ENCODE data around the gene HTT-AS. TPM values are rescaled to one million over a fixed set of nuclear protein-coding genes. Genes with fewer than 3 reads are reported as not detected.

The HTT-AS gene
- total and polyA plus RNA-seq, 4 donors = not detected

DNA sequence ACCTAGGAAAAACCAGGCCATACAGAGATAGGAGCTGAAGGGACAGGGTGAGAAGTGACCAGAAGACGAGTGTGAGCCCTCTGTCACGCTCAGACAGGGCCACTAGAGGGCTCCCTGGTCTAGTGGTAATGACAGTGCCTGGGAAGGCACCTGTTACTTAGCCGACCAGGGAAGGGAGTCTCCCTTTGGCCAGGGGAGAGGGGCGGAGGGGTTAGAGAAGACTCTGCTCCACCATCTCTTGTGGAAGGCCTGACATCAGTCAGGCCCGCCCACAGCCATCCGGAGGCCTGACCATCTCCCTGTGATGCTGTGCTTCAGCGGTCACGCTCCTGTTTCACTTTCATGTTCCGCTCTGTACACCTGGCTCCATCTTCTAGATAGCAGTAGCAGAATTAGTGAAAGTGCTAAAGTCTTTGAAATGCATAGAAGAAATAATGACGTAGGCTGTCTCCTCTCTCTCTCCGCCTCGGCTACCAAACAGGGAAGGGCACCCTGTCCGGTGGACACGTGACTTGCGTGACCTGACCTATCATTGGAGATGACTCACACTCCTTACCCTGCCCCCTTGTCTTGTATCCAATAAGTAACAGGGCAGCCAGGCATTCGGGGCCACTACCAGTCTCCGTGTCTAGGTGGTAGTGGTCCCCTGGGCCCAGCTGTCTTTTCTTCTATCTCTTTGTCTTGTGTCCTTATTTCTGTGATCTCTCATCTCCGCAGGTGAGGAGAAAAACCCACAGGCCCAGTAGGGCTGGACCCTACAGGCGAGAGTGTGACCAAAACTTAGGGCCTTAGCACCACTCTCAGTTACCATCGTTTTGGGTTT lies 26.7 kb downstream of the HTT-AS start:
- Histone ChIP-seq H3K4me3 (no peak overlapping the region), H3K4me1 (ENCODE audit: control insufficient read depth in 5 of 5, insufficient read depth in 5 of 5, low read length in 5 of 5) (peaks cover 0 to 4% (median under 1%) of the 10 kb centered on the region in 5 donors), H3K36me3 (ENCODE audit: control insufficient read depth in 4 of 4, insufficient read depth in 4 of 4, low read length in 4 of 4) (no peaks in the 10 kb centered on the region), H3K27me3 (ENCODE audit: control insufficient read depth in 3 of 3, insufficient read depth in 3 of 3, low read length in 2 of 3) (no peaks in the 10 kb centered on the region), H3K27ac (ENCODE audit: low read depth in 1 of 2, low read length in 1 of 2) (no peak overlapping the region), H3K9ac (ENCODE audit: insufficient read depth in 1 of 2, low read length in 2 of 2) (no peak overlapping the region), H3K9me3 (ENCODE audit: control insufficient read depth in 4 of 4, insufficient read depth in 3 of 4, low read length in 3 of 4) (no peaks in the 10 kb centered on the region)
- TF ChIP-seq, protein P1, sequence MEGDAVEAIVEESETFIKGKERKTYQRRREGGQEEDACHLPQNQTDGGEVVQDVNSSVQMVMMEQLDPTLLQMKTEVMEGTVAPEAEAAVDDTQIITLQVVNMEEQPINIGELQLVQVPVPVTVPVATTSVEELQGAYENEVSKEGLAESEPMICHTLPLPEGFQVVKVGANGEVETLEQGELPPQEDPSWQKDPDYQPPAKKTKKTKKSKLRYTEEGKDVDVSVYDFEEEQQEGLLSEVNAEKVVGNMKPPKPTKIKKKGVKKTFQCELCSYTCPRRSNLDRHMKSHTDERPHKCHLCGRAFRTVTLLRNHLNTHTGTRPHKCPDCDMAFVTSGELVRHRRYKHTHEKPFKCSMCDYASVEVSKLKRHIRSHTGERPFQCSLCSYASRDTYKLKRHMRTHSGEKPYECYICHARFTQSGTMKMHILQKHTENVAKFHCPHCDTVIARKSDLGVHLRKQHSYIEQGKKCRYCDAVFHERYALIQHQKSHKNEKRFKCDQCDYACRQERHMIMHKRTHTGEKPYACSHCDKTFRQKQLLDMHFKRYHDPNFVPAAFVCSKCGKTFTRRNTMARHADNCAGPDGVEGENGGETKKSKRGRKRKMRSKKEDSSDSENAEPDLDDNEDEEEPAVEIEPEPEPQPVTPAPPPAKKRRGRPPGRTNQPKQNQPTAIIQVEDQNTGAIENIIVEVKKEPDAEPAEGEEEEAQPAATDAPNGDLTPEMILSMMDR (IDR thresholded peaks at IDR 0.05; ENCODE audit: control extremely low read depth, extremely low read depth) = peak; percentile 54
- peak; percentile 35 to 55 (median 49) for DNase-seq
- ATAC-seq (ENCODE audit: insufficient read depth, low FRiP score) = peak; percentile 67
- WGBS, 2 donors = 52 to 56% methylated on average over 20 of the region's 20 CpGs

DNA sequence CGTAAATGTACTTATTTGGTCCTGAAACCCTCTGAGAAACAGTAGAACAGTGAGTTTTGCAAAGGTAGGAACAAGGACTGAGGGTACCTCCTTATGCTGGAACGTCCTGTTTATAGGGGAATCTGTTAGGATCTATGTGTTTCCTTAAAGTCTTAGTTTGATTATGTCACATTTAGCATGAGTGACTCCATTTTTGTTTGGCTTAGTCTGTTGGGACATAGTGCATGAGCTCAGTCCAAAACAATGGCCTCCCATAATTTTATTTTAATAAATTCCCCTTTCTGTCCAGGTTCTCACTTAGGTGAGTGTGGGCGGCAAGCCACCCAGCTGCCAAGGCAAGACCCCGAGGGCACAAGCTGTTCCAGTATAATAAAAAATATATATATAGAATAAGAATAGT lies 27.7 kb downstream of the HTT-AS start:
- Histone ChIP-seq H3K27me3 (ENCODE audit: control insufficient read depth in 3 of 3, insufficient read depth in 3 of 3, low read length in 2 of 3) (no peaks in the 10 kb centered on the region), H3K4me3 (no peak overlapping the region), H3K9ac (ENCODE audit: insufficient read depth in 1 of 2, low read length in 2 of 2) (no peak overlapping the region), H3K4me1 (ENCODE audit: control insufficient read depth in 5 of 5, insufficient read depth in 5 of 5, low read length in 5 of 5) (peaks cover 0 to 15% (median 3%) of the 10 kb centered on the region in 5 donors), H3K9me3 (ENCODE audit: control insufficient read depth in 4 of 4, insufficient read depth in 3 of 4, low read length in 3 of 4) (no peaks in the 10 kb centered on the region), H3K36me3 (ENCODE audit: control insufficient read depth in 4 of 4, insufficient read depth in 4 of 4, low read length in 4 of 4) (no peaks in the 10 kb centered on the region), H3K27ac (ENCODE audit: low read depth in 1 of 2, low read length in 1 of 2) (no peak overlapping the region)
- WGBS, 2 donors = 88 to 94% methylated on average over 4 of the region's 4 CpGs
- ATAC-seq (ENCODE audit: insufficient read depth, low FRiP score) (no peak), DNase-seq (no peak)
- TF ChIP-seq, protein P1 (IDR thresholded peaks at IDR 0.05; ENCODE audit: control extremely low read depth, extremely low read depth) = no peak

DNA sequence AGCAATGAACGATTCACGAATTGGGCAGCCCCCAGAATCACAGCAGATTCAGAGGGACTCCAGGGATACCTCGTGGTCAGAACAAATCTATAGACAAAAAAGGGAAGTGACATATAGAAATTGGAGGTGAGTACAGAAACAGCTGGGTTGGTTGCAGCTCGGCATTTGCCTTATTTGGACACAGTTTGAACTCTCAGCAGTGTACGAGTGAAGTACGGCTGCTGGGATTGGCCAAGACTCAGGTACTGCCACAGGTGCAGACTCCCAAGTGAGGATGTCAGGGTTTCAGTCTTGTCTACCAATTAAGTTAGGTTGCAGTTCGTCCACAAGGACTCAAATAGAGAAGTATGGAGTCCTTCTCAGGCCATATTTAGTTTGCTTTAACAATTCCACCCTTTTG lies 28.2 kb downstream of the HTT-AS start:
- ATAC-seq (ENCODE audit: insufficient read depth, low FRiP score) (no peak), DNase-seq (no peak)
- no peak overlapping the region for H3K27ac ChIP-seq (ENCODE audit: low read depth in 1 of 2, low read length in 1 of 2)
- H3K9me3 ChIP-seq (ENCODE audit: control insufficient read depth in 4 of 4, insufficient read depth in 3 of 4, low read length in 3 of 4) = peaks cover 0 to 2% (median 0%) of the 10 kb centered on the region in 4 donors
- H3K27me3 ChIP-seq (ENCODE audit: control insufficient read depth in 3 of 3, insufficient read depth in 3 of 3, low read length in 2 of 3) = no peaks in the 10 kb centered on the region
- no peak overlapping the region for H3K4me3 ChIP-seq
- H3K9ac ChIP-seq (ENCODE audit: insufficient read depth in 1 of 2, low read length in 2 of 2) = no peak overlapping the region
- WGBS, 2 donors = 53 to 76% methylated on average over 7 of the region's 7 CpGs
- no peaks in the 10 kb centered on the region for H3K36me3 ChIP-seq (ENCODE audit: control insufficient read depth in 4 of 4, insufficient read depth in 4 of 4, low read length in 4 of 4)
- H3K4me1 ChIP-seq (ENCODE audit: control insufficient read depth in 5 of 5, insufficient read depth in 5 of 5, low read length in 5 of 5) = peaks cover 0 to 18% (median 5%) of the 10 kb centered on the region in 5 donors
- TF ChIP-seq, protein P1 (IDR thresholded peaks at IDR 0.05; ENCODE audit: control extremely low read depth, extremely low read depth) = no peak
